Spleen (tissue), 7 donors: Measurements from ENCODE around the gene ITPKB.
"Not testable (repeated sequence)": the region's sequence is repeated elsewhere in the genome, so short reads cannot be mapped to it uniquely, and the experiment has no call there.

ENCODE experiments used
- CTCF ChIP-seq, 11 experiments: fragments of 200-600 bp in 7 of 11; fragments of 450-650 bp in 4 of 11; sonication (generic) in 4 of 11; IDR thresholded peaks in 8 of 11; conservative IDR thresholded peaks in 3 of 11; 1 replicate in 7 of 11; 2 replicates in 4 of 11; pipeline versions ENCODE4 v1.4.0 to v1.8.0; 2016 to 2021; ENCODE audit warnings: antibody characterized with exemption in 11 of 11, inconsistent platforms in 4 of 11, mild to moderate bottlenecking in 1 of 11
- POLR2A ChIP-seq, 3 donors: fragments of 450-650 bp; IDR thresholded peaks; one replicate each; pipeline ENCODE4 v1.5.1; 2017; ENCODE audit warnings: antibody characterized with exemption in 3 of 3, mild to moderate bottlenecking in 1 of 3
- donor health status: DM: no; HTN: no; CAD: no; lungs with moderate emphysema.
- donor health status: DM: no; HTN: no; CAD: no.
- donor health status: DM: no; HTN: no; CAD: no.

GRCh38 chr1:226611980-226612379 is 127.1 kb downstream of the ITPKB start:
- TF ChIP-seq CTCF (IDR thresholded peaks at IDR 0.05 in 8 of 11, conservative IDR thresholded peaks at IDR 0.05 in 3 of 11); POLR2A (IDR thresholded peaks at IDR 0.05): not testable (repeated sequence)
